GM12873 (cell line): ENCODE measurements around the gene MYO5A.

Experiments used
- TF ChIP-seq, protein P1 (sequence below): IDR thresholded peaks from 2 replicates; pipeline ENCODE4 v1.5.1; 2012; ENCODE audit warnings: low read depth, mild to moderate bottlenecking, moderate library complexity, low read length, control low read depth; ENCODE audit not compliant: insufficient read depth; ENCODE audit errors: missing control alignments

The MYO5A gene

DNA sequence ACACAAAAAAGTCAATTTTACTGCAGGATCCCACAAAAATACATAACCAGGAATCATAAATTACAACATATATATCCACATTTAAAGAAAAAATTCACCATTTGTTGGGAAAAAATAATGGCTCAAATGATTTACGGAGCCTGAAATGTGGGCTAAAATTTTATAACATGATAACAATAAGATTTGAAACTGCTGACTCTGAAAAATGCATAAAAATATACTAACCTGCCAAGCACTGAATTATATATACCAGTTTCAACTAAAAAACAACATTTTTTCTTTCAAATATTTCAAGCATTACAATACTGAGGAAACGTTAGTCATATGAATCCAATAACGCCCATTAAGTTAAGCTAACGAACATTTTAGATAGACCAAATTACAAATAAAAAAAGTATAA is 220.8 kb downstream of the MYO5A start:
- TF ChIP-seq, protein P1, sequence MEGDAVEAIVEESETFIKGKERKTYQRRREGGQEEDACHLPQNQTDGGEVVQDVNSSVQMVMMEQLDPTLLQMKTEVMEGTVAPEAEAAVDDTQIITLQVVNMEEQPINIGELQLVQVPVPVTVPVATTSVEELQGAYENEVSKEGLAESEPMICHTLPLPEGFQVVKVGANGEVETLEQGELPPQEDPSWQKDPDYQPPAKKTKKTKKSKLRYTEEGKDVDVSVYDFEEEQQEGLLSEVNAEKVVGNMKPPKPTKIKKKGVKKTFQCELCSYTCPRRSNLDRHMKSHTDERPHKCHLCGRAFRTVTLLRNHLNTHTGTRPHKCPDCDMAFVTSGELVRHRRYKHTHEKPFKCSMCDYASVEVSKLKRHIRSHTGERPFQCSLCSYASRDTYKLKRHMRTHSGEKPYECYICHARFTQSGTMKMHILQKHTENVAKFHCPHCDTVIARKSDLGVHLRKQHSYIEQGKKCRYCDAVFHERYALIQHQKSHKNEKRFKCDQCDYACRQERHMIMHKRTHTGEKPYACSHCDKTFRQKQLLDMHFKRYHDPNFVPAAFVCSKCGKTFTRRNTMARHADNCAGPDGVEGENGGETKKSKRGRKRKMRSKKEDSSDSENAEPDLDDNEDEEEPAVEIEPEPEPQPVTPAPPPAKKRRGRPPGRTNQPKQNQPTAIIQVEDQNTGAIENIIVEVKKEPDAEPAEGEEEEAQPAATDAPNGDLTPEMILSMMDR: no peak

DNA sequence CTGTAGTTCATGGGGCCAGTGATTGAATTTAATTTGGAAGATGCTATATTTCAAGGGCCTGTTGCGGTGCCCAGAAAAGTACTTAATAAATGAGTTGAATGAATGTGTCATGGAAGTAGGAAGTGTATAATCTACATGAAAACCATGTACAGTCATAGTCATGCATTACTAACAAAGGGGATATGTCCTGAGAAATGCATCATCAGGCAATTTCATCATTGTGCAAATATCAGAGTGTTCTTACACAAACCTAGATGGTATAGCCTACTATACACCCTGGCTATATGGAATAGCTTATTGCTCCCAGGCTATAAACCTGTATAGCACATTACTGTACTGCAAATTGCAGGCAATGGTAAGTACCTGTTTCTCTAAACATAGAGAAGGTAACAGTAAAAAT is 222.4 kb downstream of the MYO5A start:
- TF ChIP-seq, protein P1: no peak

DNA sequence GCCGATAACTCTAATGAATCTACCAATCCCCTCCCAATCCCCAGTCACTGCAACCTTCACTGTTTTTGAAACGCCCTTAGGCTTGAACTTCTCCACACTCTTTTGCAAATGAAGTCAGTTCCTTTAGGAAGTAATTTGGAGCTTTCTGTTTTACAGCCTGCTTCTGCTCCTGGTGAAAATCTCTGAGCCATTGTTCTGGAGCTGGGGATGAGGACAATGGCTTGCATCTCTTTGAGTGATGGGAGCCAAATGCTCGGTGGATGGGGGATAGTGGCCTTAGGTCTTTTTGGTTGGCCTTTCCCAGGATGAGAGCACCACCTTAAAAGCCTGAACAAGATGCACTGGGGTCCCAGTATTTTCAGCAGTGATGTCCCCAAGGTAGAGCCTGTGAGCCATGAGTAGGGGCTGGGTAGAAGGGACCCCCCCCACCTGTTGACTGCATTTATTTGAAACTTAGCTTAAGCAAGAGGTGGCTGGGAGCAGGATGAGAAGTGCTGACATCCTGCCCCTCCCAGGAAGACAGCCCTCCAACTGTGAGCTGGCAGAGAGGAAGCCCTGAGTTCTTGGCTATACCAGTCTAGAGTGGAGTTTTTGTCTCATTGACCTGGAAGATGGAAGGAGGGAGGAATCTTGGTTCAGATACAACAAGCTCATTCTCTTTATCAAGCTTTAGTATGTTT is 225.4 kb downstream of the MYO5A start:
- TF ChIP-seq, protein P1: no peak

DNA sequence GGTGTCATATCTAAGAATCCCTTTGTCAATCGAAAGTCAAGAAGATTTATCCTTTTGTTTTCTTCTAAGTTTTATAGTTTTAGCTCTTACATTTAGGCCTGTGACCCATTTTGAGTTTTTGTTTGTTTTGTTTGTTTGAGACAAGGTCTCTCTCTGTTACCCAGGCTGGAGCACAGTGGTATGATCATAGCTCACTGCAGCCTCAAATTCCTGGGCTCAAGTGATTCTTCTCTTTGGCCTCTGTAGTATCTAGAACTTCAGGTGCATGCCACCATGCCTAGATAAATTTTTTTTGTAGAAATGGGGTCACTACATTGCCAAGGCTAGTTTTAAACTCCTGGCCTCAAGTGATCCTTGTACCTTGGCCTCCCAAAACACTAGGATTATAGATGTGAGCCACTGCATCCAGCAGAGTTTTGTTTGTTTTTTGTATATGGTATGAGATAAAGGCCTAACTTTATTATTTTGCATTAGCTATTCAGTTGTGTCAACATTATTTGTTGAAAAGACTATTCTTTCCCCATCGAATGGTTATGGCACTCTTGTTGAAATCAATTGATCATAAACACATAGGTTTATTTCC is 227.3 kb downstream of the MYO5A start:
- TF ChIP-seq, protein P1: no peak

DNA sequence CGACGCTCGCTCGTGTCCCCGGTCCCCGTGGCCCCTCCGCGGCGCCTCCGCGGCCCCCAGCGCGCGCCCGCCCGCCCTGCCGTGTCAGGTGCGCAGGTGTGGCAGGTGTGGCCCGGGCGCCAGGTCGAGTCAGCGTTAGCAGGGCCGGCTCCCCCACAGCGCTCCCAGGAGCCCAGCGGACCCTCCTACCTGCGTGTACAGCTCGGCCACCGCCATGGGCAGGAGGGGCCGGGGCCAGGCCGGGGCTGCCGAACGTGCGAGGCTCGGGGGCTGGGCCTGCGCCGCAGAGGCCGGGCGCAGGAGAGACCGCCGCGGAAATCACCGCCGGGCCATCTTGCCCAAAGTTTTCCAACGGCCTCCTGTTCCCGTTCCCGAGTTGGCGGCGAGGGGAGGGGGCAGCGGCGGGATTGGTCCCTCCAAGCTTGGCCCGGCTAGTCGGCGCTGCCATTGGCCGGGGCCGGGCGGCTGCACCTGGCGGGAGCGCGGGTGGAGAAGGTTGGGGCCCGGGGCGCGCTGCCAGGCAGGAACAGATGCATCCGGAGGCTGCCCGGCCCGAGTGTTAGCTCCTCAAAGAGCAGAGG is 233.2 kb downstream of the MYO5A start, which contains the start of gene MYO5C:
MYO5C (minus strand) TSS at position 384 of the 581 bp plus-strand sequence; CDS start at position 216, 168 bp downstream.
- TF ChIP-seq, protein P1: no peak

DNA sequence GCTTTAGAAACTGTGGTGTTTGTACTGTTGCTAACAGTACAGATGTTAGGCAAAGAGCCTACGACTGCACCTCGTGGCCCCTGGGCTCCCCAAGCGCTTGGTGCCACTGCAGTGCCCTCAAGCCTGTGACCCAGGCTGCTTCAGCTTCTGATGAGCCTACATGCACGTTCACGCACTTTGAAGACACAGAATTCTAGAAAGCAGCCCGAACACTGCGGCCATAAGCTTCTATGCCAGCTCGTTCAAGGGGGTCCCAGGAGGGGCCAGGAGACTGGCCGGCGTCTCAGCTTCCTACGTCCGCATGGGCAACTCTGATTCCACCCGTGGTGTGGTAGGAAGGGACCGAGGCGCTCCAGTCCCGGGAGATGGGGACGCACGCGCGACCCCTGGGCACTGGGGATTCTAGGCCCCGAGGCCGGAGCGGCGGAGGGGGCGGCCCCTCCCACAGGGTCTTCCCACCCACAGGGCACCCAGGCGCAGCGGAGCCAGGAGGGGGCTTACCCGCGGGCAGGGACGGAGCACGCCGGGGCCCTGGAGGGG is 233.7 kb downstream of the MYO5A start:
- TF ChIP-seq, protein P1: no peak

DNA sequence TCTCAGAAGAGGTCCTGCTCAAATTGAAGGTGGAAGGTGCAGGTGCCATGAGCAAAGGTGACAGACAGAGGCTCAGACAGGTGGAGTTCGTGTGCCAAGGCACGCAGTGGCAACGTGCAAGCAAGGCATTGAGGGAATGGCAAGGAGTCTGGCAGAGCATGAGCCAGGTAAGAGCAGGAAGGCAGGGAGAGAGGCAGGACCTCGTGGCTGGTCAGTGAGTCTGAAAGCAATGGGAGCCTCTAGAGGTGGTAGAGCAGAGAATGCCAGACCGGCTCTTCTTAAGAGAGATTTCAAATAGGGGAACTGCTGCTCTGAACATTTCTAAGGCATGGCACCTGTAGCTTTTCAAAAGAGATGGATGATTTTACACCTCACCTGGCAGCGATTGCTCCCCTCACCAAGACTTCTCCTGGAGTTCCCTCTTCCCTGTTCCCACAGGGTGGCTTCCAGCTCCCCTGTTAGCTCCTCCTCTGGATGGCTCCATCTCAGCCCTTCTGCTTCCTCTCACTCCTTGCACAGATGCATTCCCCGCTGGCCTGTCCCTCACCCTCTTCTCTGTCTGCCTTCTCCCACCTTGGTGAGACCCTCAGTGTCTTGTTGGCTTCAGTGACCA is 235.8 kb downstream of the MYO5A start:
- TF ChIP-seq, protein P1: no peak
